Fibroblast of skin of abdomen (primary cell): ENCODE data around the gene GALNT17.
"Not testable (repeated sequence)": the region's sequence is repeated elsewhere in the genome, so short reads cannot be mapped to it uniquely, and the experiment has no call there.

Experiments used
- DNase-seq: peaks from one replicate; pipeline ENCODE4 v3.0.0-alpha.2; 2013

The GALNT17 gene

GRCh38 chr7:71566991-71567390, 435.0 kb downstream of the GALNT17 start:
- no peak for DNase-seq

DNA sequence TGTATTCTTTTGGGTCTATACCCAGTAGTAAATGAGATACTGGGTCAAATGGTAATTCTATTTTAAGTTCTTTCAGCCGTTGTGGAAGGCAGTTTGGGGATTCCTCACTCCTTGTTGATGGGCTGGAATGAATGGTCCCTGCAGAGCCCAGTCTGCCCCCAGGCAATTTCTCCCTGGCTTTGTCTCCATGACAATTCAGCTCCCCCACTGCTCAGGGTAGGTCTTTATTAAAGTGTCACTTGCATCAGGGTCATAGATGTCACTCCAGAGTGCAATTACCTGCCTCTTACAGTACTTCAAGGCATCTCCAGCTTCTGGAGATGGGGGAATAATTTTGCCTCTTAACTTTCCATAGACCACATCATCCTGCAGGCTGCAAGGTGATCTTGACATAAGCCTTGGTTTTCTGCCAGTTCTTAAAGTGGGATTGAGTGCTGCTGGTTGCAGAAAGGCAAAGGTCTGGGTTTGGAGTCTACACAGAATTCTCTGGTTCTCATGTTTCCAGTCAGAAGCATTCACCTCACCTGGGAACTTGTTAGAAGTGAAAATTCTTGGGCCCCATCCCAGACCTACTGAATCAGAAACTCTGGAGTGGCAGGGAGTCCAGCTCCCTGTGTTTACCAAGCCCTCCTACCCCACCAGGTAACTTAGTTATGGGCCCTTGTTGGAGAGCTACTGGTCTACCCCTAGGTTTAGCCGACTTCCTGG, 442.4 kb downstream of the GALNT17 start:
- no peak for DNase-seq

- no peak for DNase-seq
Measured at GRCh38 chr7:71580027-71580426, 448.1 kb downstream of the GALNT17 start.

DNA sequence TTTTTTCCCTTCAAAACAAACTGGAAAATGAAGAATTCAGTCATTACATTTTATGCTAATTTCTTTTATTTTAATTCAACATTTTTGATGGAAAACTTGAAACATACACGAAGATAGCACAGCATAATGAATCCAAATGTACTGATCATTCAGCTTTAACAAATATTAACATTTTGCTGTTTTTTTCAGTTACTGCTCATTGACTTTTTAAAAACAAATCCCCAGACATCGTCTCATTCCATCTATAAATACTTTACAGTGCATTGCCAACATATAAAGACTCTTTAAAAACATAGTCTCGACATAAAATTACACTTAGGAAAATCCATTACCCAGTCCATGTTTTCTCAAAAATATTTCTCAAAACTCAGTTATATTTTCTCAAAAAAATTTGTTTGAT, 452.3 kb downstream of the GALNT17 start:
- no peak for DNase-seq

GRCh38 chr7:71591876-71592275, 459.9 kb downstream of the GALNT17 start:
- DNase-seq, result no peak

GRCh38 chr7:71592388-71592787, 460.4 kb downstream of the GALNT17 start:
- not testable (repeated sequence) for DNase-seq

GRCh38 chr7:71594736-71595135, 462.8 kb downstream of the GALNT17 start:
- no peak for DNase-seq

GRCh38 chr7:71595176-71595575, 463.2 kb downstream of the GALNT17 start:
- no peak for DNase-seq

DNA sequence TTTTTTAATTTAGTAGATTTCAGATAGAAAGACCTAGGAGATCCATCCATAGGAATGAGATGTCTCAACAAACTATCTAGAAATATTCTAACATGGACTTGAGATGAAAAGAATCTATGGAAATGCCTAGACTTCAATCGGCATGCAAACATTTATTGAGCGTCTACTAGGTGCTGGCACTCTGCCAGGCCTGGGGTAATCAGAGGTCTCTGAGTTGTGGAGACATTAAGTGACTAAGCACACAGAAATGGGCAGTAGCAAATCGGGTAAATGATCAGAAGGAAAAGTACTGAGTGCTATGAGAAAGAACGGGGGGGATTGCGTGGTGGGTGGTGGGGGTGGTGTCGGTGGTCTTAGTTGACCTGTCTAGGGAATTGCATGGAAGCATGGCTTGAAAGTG, 466.6 kb downstream of the GALNT17 start:
- DNase-seq, result no peak

- no peak for DNase-seq
Measured at GRCh38 chr7:71601851-71602250, 469.9 kb downstream of the GALNT17 start.

DNA sequence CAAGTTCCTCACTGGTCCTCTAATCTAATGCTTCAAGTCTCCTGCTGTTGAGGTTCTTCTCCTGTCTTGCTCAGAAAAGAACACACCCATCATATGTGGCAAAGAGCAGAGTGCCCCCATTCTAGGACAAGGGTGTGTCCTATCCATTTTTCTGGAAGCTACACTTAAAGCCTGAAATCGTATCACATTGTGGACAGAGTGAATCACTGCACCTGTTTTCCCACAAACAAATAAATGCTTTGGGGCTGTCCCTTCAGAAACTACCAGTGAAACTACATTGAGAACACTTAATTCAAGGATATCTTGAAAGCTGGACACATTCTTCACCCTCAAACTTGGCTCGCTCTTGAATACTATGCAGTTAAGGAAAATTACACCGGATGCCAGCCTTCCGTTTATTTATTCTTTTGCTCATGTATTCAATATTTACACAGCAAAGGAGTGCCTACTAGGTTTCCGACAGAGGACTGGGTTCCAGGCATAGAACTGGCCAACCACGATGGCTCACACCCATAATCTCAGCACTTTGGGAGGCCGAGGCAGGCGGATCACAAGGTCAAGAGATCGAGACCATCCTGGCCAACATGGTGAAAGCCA, 473.0 kb downstream of the GALNT17 start:
- no peak for DNase-seq

GRCh38 chr7:71611986-71612385, 480.0 kb downstream of the GALNT17 start:
- peak; percentile 92 for DNase-seq

DNA sequence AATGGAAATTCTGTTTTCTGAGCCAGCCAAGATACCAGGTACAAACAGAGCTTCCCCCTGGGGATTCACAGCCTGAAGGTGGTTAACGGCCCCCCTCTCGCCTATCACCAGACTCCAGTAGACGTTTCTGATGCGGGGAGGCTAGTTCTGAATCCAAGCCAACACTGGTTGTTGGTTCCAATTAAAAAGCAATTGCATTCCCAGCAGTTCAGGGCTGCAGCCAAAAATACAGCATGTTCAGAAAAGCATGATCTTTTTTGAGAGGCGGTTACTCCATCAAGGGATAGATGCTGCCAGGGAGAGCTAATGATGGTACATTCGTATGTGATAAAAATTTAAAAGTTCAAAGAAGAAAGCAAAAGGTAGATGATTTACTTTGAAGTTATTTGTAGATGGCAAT, 481.0 kb downstream of the GALNT17 start:
- peak; percentile 90 for DNase-seq

DNA sequence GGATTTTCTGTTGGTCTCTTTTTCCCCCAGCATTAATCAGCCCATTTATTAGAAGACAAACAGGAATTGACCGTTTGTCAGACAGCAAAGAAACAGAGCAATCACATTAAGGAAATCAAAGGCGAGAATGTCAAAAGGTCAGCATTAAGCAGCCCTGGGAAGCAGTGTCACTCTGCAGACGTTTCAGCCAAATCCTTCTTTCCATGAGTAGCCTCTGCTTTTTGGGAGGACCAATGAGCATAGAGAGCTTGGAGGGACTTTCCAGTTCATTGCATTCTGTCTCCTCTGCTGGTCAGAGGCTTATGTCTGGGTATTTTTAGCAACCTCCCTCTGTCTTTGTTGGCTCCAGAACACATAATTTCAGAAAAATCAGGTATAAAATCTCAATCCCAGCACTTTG, 481.4 kb downstream of the GALNT17 start:
- DNase-seq, result peak; percentile 58

- no peak for DNase-seq
Measured at GRCh38 chr7:71615017-71615416, 483.1 kb downstream of the GALNT17 start.

DNA sequence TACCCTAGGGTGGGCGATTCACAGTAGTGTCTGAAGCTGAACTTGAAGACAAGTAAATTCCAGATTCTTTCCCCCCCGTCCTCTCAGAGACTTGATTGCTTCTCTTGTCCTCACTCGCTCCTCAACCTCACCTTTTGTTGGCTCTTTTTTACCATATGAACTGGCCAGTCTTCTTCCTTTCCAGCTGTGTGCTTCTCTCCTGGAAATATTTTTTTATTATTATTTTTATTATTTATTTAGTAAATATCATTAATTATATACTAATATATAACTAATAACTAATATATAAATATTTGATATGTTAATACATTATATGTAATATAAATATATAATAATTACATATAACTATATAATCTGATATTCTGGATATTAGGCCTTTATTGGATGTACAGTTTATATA, 484.3 kb downstream of the GALNT17 start:
- no peak for DNase-seq

GRCh38 chr7:71618278-71618677, 486.3 kb downstream of the GALNT17 start:
- DNase-seq, result peak; percentile 73

DNA sequence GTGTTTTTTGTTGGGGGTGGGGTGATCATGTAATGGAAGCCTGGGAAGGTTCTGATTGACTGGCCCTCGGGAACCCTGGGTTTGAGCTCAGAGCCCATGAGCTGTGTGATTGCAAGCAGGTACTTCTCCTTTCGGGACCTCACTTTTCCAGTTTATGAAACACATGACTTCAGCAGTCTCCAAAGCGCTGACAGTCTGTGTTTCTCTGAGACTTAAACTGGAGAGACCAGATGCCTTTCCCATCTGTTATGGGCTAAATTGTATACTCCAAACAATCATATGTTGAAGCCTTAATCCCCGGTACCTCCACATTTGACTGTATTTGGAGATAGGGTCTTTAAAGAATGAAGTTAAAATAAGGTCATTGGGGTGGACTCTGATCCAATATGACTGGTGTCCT, 493.6 kb downstream of the GALNT17 start:
- no peak for DNase-seq

DNA sequence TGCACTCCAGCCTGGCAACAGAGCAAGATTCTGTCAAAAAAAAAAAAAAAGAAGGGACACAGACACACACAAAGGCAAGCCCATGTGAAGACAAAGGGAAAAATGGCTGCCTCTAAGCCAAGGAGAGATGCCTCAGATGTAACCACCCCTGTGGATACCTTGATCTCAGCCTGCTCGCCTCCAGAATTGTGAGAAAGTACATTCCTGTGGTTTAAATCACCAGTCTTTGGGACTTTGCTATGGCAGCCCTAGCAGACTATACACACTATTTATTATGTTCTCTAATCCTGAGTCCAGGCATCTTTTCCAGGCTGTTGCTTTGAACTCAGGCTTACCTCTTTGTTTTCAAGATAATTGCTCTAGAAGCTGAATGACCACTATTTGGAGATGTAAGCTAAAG, 494.3 kb downstream of the GALNT17 start:
- DNase-seq, result peak; percentile 89

DNA sequence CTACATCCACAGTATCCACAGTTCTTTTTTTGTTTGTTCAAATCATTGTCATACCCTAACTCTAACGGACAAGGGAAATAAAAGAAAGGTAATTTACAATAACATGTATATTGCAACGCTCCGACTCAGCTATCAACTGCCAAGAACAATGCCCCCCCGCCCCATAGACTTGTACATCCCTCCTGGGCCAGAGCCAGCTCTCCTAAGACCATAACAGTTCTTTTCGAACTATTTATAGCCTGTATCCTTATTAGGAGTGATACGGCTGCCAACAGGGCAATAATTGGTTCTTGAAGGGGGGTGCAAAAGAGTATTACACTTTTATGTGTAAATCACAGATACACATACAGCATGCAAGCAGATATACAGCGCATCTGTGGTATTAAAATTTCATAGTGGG, 495.7 kb downstream of the GALNT17 start:
- DNase-seq, result peak; percentile 51

DNA sequence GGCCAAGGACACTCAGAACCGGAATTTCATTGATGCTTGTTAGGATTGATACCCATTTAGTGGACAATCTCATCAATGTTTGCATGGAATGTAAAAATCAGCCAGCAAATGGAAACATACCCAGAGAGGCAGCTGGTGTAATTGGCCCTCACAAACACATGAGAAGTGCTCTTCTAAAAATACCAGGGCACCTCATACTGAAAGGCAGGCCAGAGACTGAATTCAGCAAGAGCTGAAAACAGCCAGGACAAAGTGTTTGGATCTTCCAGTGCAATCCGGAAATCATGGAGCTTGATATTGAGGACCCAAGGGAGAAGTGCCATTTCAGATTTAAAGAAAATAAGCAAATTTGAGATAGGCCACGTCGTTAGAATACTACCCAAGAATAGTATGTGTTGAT, 498.6 kb downstream of the GALNT17 start:
- DNase-seq, result no peak

- DNase-seq, result peak; percentile 98
Measured at GRCh38 chr7:71633551-71634008, 501.6 kb downstream of the GALNT17 start.

DNA sequence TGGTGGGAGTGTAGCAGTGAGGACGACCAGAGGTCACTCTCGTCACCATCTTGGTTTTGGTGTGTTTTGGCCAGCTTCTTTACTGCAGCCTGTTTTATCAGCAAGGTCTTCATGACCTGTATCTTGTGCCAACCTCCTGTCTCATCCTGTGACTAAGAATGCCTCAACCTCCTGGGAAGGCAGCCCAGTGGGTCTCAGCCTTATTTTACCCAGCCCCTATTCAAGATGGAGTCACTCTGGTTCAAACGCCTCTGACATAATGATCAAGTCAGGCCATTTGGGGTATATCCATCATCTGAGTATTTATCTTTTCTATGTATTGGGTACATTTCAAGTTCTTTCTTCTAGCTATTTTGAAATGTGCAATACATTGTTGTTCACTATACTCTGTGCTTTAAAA, 503.9 kb downstream of the GALNT17 start:
- DNase-seq, result not testable (repeated sequence)

DNA sequence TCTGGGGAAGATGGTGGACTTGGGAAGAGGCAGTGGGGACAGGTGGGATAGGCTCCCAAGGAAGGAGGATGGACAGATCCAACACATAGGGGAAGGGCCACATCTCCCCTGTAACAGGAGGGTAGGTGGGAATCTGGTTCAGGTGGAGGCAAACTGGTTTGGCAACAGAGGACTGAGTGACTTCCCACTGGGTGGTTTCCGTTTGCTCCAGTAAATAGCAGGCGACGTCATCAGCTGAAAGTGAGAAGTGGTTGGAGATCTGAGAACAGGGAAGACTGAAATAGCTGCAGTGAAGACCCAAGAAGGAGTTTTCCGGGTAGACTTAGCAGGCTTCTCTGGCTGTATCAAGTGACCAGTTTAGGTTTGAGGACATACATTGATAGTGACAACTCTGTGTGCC, 504.4 kb downstream of the GALNT17 start:
- DNase-seq, result peak; percentile 39

DNA sequence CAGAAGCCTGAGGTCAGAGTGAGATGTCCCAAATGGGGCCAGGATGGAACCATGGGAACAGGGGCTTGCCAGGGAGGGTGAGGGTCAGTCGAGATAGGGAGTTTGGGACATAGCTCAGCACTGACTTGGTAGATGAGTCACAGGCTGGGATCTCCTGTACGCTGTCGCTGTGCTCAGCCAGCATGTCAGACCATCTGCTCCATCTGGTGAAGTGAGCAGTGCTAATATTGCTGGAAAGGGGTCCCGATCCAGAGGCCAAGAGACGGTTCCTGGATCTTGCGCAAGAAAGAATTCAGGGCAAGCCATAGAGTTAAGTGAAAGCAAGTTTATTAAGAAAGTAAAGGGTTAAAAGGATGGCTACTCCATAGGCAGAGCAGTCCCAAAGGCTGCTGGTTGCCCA, 505.6 kb downstream of the GALNT17 start:
- peak; percentile 83 for DNase-seq
